H1 (cell line): Measurements from ENCODE around the gene CCDC178. TPM values are rescaled to one million over a fixed set of nuclear protein-coding genes. Genes with fewer than 3 reads are reported as not detected.

ENCODE experiments used
- GABPA ChIP-seq: IDR thresholded peaks from 2 replicates; pipeline ENCODE4 v1.6.1; 2011; ENCODE audit warnings: mild to moderate bottlenecking, low read length, moderate library complexity, borderline replicate concordance; ENCODE audit not compliant: insufficient read depth
- SRF ChIP-seq: IDR thresholded peaks from 2 replicates; pipeline ENCODE4 v1.6.1; 2011; ENCODE audit warnings: mild to moderate bottlenecking, low read depth, low read length, moderate library complexity
- polyA plus RNA-seq, 7 experiments: library from polyadenylated mRNA; depleted of rRNA in 3 of 7; stranded (reverse) in 5 of 7; unstranded in 2 of 7; fragments of >200 nt in 5 of 7; fragments of 200-250 nt in 2 of 7; gene quantifications; 1 replicate in 5 of 7; 2 replicates in 1 of 7; 4 replicates in 1 of 7; pipeline versions ENCODE4 v1.2.1 to v1.2.3, GENCODE V29; 2011 to 2013; ENCODE audit warnings: missing spikeins in 2 of 7, mixed read lengths in 2 of 7
- total RNA-seq: library from RNA; stranded (reverse); fragmentation: NEBNext Ultra II Directional; extraction: Animal tissue kit (Norgen Biotek cat#: 25700); gene quantifications from 2 replicates; pipeline ENCODE4 v1.2.1, GENCODE V29; 2021
- TF ChIP-seq, protein P1 (sequence below), 3 experiments: IDR thresholded peaks; 1 replicate in 2 of 3; 2 replicates in 1 of 3; pipeline versions ENCODE4 v1.5.1 to v1.6.1; 2011; ENCODE audit warnings: low read length in 3 of 3, mild to moderate bottlenecking in 3 of 3, inconsistent platforms in 2 of 3, low read depth in 1 of 3, moderate library complexity in 1 of 3; ENCODE audit not compliant: insufficient read depth in 1 of 3; ENCODE audit errors: control extremely low read depth in 1 of 3
- TF ChIP-seq, protein P2 (sequence below): IDR thresholded peaks from 2 replicates; pipeline ENCODE4 v1.6.1; 2012; ENCODE audit warnings: inconsistent platforms
- TF ChIP-seq, protein P3 (sequence below): fragments of 300-600 bp; sonication (generic); IDR thresholded peaks from 2 replicates; pipeline ENCODE4 v1.7.1; 2012; ENCODE audit warnings: low read length, moderate library complexity, mild to moderate bottlenecking, inconsistent platforms; ENCODE audit not compliant: insufficient replicate concordance

The CCDC178 gene
- total and polyA plus RNA-seq, 2 of the 8 experiments (the other 6 are each of a cell fraction or from before 2014, with no cell fraction given), result not detected

DNA sequence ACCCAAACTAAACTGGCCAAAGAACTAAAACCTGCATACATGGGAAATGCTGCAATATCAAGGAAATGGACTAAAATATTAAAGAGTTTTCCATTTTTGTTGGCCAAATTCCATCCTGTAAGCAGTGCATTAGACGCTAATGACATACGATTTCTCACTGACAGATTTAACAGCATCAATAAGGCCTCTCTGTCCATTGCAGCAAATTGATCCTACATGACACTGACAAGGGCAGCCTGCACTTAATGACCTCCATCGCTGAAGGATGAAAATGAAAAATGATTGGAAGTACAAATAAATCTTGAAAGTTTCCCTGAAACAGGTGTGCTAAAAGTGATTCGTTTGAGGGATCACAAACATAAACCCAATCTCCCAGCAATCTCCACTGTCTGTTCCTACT is 350.1 kb downstream of the CCDC178 start (continued):
- TF ChIP-seq, protein P1, sequence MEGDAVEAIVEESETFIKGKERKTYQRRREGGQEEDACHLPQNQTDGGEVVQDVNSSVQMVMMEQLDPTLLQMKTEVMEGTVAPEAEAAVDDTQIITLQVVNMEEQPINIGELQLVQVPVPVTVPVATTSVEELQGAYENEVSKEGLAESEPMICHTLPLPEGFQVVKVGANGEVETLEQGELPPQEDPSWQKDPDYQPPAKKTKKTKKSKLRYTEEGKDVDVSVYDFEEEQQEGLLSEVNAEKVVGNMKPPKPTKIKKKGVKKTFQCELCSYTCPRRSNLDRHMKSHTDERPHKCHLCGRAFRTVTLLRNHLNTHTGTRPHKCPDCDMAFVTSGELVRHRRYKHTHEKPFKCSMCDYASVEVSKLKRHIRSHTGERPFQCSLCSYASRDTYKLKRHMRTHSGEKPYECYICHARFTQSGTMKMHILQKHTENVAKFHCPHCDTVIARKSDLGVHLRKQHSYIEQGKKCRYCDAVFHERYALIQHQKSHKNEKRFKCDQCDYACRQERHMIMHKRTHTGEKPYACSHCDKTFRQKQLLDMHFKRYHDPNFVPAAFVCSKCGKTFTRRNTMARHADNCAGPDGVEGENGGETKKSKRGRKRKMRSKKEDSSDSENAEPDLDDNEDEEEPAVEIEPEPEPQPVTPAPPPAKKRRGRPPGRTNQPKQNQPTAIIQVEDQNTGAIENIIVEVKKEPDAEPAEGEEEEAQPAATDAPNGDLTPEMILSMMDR (IDR thresholded peaks at IDR 0.05; ENCODE audit: control extremely low read depth in 1 of 3, insufficient read depth in 1 of 3, low read depth in 1 of 3, low read length in 3 of 3), result no peak
- no peak for TF ChIP-seq SRF
- TF ChIP-seq, protein P2, sequence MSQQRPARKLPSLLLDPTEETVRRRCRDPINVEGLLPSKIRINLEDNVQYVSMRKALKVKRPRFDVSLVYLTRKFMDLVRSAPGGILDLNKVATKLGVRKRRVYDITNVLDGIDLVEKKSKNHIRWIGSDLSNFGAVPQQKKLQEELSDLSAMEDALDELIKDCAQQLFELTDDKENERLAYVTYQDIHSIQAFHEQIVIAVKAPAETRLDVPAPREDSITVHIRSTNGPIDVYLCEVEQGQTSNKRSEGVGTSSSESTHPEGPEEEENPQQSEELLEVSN, result no peak
- TF ChIP-seq, protein P3, sequence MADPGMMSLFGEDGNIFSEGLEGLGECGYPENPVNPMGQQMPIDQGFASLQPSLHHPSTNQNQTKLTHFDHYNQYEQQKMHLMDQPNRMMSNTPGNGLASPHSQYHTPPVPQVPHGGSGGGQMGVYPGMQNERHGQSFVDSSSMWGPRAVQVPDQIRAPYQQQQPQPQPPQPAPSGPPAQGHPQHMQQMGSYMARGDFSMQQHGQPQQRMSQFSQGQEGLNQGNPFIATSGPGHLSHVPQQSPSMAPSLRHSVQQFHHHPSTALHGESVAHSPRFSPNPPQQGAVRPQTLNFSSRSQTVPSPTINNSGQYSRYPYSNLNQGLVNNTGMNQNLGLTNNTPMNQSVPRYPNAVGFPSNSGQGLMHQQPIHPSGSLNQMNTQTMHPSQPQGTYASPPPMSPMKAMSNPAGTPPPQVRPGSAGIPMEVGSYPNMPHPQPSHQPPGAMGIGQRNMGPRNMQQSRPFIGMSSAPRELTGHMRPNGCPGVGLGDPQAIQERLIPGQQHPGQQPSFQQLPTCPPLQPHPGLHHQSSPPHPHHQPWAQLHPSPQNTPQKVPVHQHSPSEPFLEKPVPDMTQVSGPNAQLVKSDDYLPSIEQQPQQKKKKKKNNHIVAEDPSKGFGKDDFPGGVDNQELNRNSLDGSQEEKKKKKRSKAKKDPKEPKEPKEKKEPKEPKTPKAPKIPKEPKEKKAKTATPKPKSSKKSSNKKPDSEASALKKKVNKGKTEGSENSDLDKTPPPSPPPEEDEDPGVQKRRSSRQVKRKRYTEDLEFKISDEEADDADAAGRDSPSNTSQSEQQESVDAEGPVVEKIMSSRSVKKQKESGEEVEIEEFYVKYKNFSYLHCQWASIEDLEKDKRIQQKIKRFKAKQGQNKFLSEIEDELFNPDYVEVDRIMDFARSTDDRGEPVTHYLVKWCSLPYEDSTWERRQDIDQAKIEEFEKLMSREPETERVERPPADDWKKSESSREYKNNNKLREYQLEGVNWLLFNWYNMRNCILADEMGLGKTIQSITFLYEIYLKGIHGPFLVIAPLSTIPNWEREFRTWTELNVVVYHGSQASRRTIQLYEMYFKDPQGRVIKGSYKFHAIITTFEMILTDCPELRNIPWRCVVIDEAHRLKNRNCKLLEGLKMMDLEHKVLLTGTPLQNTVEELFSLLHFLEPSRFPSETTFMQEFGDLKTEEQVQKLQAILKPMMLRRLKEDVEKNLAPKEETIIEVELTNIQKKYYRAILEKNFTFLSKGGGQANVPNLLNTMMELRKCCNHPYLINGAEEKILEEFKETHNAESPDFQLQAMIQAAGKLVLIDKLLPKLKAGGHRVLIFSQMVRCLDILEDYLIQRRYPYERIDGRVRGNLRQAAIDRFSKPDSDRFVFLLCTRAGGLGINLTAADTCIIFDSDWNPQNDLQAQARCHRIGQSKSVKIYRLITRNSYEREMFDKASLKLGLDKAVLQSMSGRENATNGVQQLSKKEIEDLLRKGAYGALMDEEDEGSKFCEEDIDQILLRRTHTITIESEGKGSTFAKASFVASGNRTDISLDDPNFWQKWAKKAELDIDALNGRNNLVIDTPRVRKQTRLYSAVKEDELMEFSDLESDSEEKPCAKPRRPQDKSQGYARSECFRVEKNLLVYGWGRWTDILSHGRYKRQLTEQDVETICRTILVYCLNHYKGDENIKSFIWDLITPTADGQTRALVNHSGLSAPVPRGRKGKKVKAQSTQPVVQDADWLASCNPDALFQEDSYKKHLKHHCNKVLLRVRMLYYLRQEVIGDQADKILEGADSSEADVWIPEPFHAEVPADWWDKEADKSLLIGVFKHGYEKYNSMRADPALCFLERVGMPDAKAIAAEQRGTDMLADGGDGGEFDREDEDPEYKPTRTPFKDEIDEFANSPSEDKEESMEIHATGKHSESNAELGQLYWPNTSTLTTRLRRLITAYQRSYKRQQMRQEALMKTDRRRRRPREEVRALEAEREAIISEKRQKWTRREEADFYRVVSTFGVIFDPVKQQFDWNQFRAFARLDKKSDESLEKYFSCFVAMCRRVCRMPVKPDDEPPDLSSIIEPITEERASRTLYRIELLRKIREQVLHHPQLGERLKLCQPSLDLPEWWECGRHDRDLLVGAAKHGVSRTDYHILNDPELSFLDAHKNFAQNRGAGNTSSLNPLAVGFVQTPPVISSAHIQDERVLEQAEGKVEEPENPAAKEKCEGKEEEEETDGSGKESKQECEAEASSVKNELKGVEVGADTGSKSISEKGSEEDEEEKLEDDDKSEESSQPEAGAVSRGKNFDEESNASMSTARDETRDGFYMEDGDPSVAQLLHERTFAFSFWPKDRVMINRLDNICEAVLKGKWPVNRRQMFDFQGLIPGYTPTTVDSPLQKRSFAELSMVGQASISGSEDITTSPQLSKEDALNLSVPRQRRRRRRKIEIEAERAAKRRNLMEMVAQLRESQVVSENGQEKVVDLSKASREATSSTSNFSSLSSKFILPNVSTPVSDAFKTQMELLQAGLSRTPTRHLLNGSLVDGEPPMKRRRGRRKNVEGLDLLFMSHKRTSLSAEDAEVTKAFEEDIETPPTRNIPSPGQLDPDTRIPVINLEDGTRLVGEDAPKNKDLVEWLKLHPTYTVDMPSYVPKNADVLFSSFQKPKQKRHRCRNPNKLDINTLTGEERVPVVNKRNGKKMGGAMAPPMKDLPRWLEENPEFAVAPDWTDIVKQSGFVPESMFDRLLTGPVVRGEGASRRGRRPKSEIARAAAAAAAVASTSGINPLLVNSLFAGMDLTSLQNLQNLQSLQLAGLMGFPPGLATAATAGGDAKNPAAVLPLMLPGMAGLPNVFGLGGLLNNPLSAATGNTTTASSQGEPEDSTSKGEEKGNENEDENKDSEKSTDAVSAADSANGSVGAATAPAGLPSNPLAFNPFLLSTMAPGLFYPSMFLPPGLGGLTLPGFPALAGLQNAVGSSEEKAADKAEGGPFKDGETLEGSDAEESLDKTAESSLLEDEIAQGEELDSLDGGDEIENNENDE, result no peak
- TF ChIP-seq GABPA, result no peak
- TF ChIP-seq, all 59 proteins: peak for 0
